Breast epithelium (tissue), 3 donors: Measurements from ENCODE around the gene STK32A.

Experiments
- POLR2AphosphoS5 ChIP-seq, 3 donors: sonication (generic); formaldehyde crosslinking; IDR thresholded peaks; one replicate each; pipeline ENCODE4 v1.6.1; 2017; ENCODE audit warnings: antibody characterized with exemption in 3 of 3
- TF ChIP-seq, protein P1 (sequence below), 3 donors: fragments of 450-650 bp; IDR thresholded peaks; one replicate each; pipeline ENCODE4 v1.5.1; 2016 to 2017; ENCODE audit warnings: antibody characterized with exemption in 3 of 3, mild to moderate bottlenecking in 3 of 3, moderate library complexity in 3 of 3

- TF ChIP-seq, protein P1, sequence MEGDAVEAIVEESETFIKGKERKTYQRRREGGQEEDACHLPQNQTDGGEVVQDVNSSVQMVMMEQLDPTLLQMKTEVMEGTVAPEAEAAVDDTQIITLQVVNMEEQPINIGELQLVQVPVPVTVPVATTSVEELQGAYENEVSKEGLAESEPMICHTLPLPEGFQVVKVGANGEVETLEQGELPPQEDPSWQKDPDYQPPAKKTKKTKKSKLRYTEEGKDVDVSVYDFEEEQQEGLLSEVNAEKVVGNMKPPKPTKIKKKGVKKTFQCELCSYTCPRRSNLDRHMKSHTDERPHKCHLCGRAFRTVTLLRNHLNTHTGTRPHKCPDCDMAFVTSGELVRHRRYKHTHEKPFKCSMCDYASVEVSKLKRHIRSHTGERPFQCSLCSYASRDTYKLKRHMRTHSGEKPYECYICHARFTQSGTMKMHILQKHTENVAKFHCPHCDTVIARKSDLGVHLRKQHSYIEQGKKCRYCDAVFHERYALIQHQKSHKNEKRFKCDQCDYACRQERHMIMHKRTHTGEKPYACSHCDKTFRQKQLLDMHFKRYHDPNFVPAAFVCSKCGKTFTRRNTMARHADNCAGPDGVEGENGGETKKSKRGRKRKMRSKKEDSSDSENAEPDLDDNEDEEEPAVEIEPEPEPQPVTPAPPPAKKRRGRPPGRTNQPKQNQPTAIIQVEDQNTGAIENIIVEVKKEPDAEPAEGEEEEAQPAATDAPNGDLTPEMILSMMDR (IDR thresholded peaks at IDR 0.05) = no peak
- TF ChIP-seq POLR2AphosphoS5 (IDR thresholded peaks at IDR 0.05) = no peak
Observed at GRCh38 chr5:147426640-147427327, 192.0 kb downstream of the STK32A start.
